K562 (cell line): ENCODE results near the gene MPHOSPH9. TPM values are rescaled to one million over a fixed set of nuclear protein-coding genes. Genes with fewer than 3 reads are reported as not detected.

Experiments used
- ATAC-seq: fragments of 200-7000 bp; cut with Tn5 transposase; 3 replicates; pipeline ENCODE4 v1.9.1; 2020; ENCODE audit warnings: moderate library complexity
- BruUV-seq: library from RNA; stranded (reverse); fragments of 400-500 nt; replicated peaks from 2 replicates; lab custom pipeline; 2021; lab: Mats Ljungman, UMichigan
- CTCF ChIA-PET: fragments of 300-600 bp; formaldehyde crosslinking; extraction: SDS; loops from one replicate; lab custom pipeline; 2021; ENCODE audit warnings: low intra/inter-chr PET ratio; lab: Yijun Ruan, JAX
- POLR2A ChIA-PET: fragments of 300-600, 350-650 bp; sonication (Branson Sonifier 250); formaldehyde crosslinking; extraction: SDS; loops from one replicate; lab custom pipeline; 2021; ENCODE audit warnings: antibody characterized with exemption, inconsistent platforms; lab: Yijun Ruan, JAX
- DNase-seq, 4 experiments: peaks; one replicate each; pipeline versions ENCODE4 v3.0.0 to v3.0.0-alpha.2; 2011 to 2018; ENCODE audit warnings: low spot score in 3 of 4, mixed read lengths in 3 of 4; ENCODE audit errors: extremely low read depth in 1 of 4
- FAIRE-seq: peaks from 2 replicates; lab custom pipeline; 2011; peaks lifted over from hg19 to GRCh38; lab: Jason Lieb, UNC
- H2AFZ ChIP-seq: 2 replicates; pipeline ENCODE4 v1.6.0; 2011; ENCODE audit warnings: low read depth, low read length, control low read depth, inconsistent platforms
- H3K27ac ChIP-seq: fragments of 200-600 bp; 3 replicates; pipeline ENCODE4 v1.8.0; 2011; ENCODE audit warnings: low read depth, mild to moderate bottlenecking, control low read depth, inconsistent platforms, low read length, moderate library complexity, mixed read lengths; ENCODE audit errors: extremely low read depth
- H3K27me3 ChIP-seq, 2 experiments: fragments of 300-600 bp in 1 of 2; 2 replicates in 1 of 2; 3 replicates in 1 of 2; pipeline versions ENCODE4 v1.6.0 to v1.8.0; 2011; ENCODE audit warnings: inconsistent platforms in 2 of 2, low read length in 2 of 2, mild to moderate bottlenecking in 1 of 2, mixed read lengths in 1 of 2, moderate library complexity in 1 of 2; ENCODE audit not compliant: control insufficient read depth in 2 of 2, insufficient read depth in 2 of 2
- H3K36me3 ChIP-seq: fragments of 300-600 bp; 3 replicates; pipeline ENCODE4 v1.8.0; 2011; ENCODE audit warnings: mild to moderate bottlenecking, low read length, inconsistent platforms; ENCODE audit not compliant: control insufficient read depth, insufficient read depth
- H3K4me1 ChIP-seq, 2 experiments: fragments of 200-600 bp in 1 of 2; replicated peaks in 1 of 2; 2 replicates in 1 of 2; 3 replicates in 1 of 2; pipeline versions ENCODE4 v1.5.1 to v1.8.0; 2011; ENCODE audit warnings: inconsistent platforms in 2 of 2, low read length in 2 of 2, mild to moderate bottlenecking in 1 of 2, mixed read lengths in 1 of 2, moderate library complexity in 1 of 2; ENCODE audit not compliant: control insufficient read depth in 2 of 2, insufficient read depth in 2 of 2
- H3K4me2 ChIP-seq: 2 replicates; pipeline ENCODE4 v1.6.1; 2011; ENCODE audit warnings: low read length, control low read depth, inconsistent platforms, mixed read lengths; ENCODE audit not compliant: insufficient read depth
- H3K4me3 ChIP-seq: fragments of 200-600 bp; sonication (generic), shearing (Covaris generic); 2 replicates; pipeline ENCODE4 v1.5.1; 2016; ENCODE audit warnings: control low read depth, inconsistent platforms
- H3K79me2 ChIP-seq: fragments of 200-600 bp; 3 replicates; pipeline ENCODE4 v1.8.0; 2011; ENCODE audit warnings: low read length, inconsistent platforms; ENCODE audit not compliant: control insufficient read depth, insufficient read depth
- H3K9ac ChIP-seq, 2 experiments: 2 replicates each; pipeline versions ENCODE4 v1.6.0 to v1.6.1; 2011; ENCODE audit warnings: low read depth in 2 of 2, low read length in 2 of 2, control low read depth in 1 of 2, inconsistent platforms in 1 of 2, mild to moderate bottlenecking in 1 of 2, mixed read lengths in 1 of 2; ENCODE audit not compliant: insufficient read depth in 1 of 2
- H3K9me1 ChIP-seq: one replicate; pipeline ENCODE4 v1.6.0; 2011; ENCODE audit warnings: inconsistent platforms, mild to moderate bottlenecking, low read length, moderate library complexity; ENCODE audit not compliant: control insufficient read depth, insufficient read depth
- H3K9me3 ChIP-seq: replicated peaks from 2 replicates; pipeline ENCODE4 v1.5.1; 2011; ENCODE audit warnings: low read depth, low read length, inconsistent platforms; ENCODE audit not compliant: control insufficient read depth, insufficient read depth
- H4K20me1 ChIP-seq: replicated peaks from 2 replicates; pipeline ENCODE4 v1.6.1; 2011; ENCODE audit warnings: low read length, inconsistent platforms, mixed read lengths; ENCODE audit not compliant: control insufficient read depth, insufficient read depth
- FOXK2 ChIP-seq, 2 experiments: fragments of 450-650 bp; IDR thresholded peaks in 1 of 2; conservative IDR thresholded peaks in 1 of 2; 2 replicates each; pipeline ENCODE4 v1.6.1; 2016; ENCODE audit warnings: low read depth in 2 of 2, mild to moderate bottlenecking in 1 of 2
- ZNF263 ChIP-seq: sonication (generic); formaldehyde crosslinking; IDR thresholded peaks from 2 replicates; pipeline ENCODE4 v1.8.0; 2022; ENCODE audit warnings: mild to moderate bottlenecking, missing genetic modification reagents, borderline replicate concordance
- ZNF766 ChIP-seq: fragments of 200-800 bp; sonication (Bioruptor generic); conservative IDR thresholded peaks from 2 replicates; pipeline ENCODE4 v1.6.1; 2016; ENCODE audit warnings: missing genetic modification characterization, missing compliant biosample characterization
- WGBS: fragments of 100-300 bp; shearing (Covaris generic); methylation state at CpG from one replicate; pipeline ENCODE4 v1.1.6; 2016; ENCODE audit warnings: low coverage, mixed read lengths; ENCODE audit not compliant: insufficient coverage; ENCODE audit errors: missing lambda C conversion rate; 5-methylcytosine and 5-hydroxymethylcytosine counted together
- in situ Hi-C: fragments of 300-500 bp; cut with MboI; formaldehyde crosslinking; loops from 4 replicates; pipeline ENCODE4 v1.15.0; 2018; ENCODE audit warnings: inconsistent platforms, mixed read lengths
- intact Hi-C: fragments of 100-400 bp; cut with micrococcal nuclease; formaldehyde crosslinking; loops from 2 replicates; pipeline ENCODE4 v1.14.2; 2022
- polyA plus RNA-seq, 8 experiments: library from polyadenylated mRNA; depleted of rRNA in 4 of 8; stranded (reverse) in 5 of 8; unstranded in 3 of 8; fragments of >200 nt; fragmentation: Nextera tagmentation in 2 of 8; fragmentation: Illumina TruSeq in 1 of 8; extraction: Ambion mirVana in 2 of 8; extraction: Trizol in 1 of 8; gene quantifications; 2 replicates each; pipeline versions ENCODE4 v1.2.1 to v1.2.3, GENCODE V29; 2011 to 2014; ENCODE audit warnings: inconsistent platforms in 1 of 8, missing spikeins in 1 of 8
- total RNA-seq, 7 experiments: library from RNA; depleted of rRNA in 6 of 7; stranded (reverse); fragments of >200 nt in 6 of 7; fragmentation: Illumina TruSeq in 2 of 7; extraction: Trizol in 2 of 7; gene quantifications; 2 replicates each; pipeline versions ENCODE4 v1.2.1 to v1.2.3, GENCODE V29; 2011 to 2021; ENCODE audit warnings: low replicate concordance in 1 of 7
- TF ChIP-seq, protein P1 (sequence below): fragments of 250-450 bp; sonication (Bioruptor Pico); IDR thresholded peaks from 2 replicates; pipeline ENCODE4 v1.9.0; 2021; ENCODE audit warnings: mild to moderate bottlenecking

MPHOSPH9 gene
- total and polyA plus RNA-seq, 9 of the 15 experiments (the other 6 are each of a cell fraction or from before 2014, with no cell fraction given): 14.2 to 103 (median 54.5) TPM

DNA sequence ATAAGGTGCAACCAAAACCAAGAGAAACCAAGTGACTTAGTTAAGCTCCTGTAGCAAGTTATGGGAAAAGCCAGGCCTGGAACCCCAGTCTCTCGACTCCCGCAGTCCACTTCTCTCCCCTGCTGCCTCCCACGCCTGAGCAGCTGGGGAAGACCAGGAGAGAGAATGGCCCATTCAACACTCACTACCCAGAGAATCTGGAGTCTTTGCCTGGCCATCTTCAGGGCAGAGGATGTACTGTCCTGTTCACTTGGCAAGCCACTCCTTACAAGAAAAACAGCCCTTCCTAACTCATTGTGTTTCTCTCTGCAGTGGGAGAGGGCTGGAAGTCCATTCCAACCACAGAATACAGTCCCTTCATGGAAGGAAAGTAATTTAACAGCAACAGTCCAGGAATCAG, 83.9 kb downstream of the MPHOSPH9 start:
- H3K4me2 ChIP-seq: peak overlapping the region; percentile 83
- peaks cover 26 to 30% of the 10 kb centered on the region in 2 experiments; a peak in 4 of 5 replicates for H3K4me1 ChIP-seq
- H3K9me3 ChIP-seq: no peaks in the 10 kb centered on the region
- H3K9ac ChIP-seq: peak overlapping the region in 1 of 2 experiments; percentile 28; a peak in 1 of 4 replicates
- peaks cover 18% of the 10 kb centered on the region; the same call in 2 of the 3 replicates for H3K79me2 ChIP-seq
- CTCF ChIA-PET: no interaction called here
- peaks cover 5% of the 10 kb centered on the region for H3K9me1 ChIP-seq
- no peak for FAIRE-seq
- H3K27me3 ChIP-seq: no peaks in the 10 kb centered on the region
- 0 out of 2 replicates have a peak, but pooled peaks have one; percentile 30 for TF ChIP-seq ZNF766 (CRISPR knock-in tag)
- TF ChIP-seq FOXK2 (conservative IDR thresholded peaks at IDR 0.05 in 1 of 2, IDR thresholded peaks at IDR 0.05 in 1 of 2; ENCODE audit: low read depth in 2 of 2): no peak
- H3K36me3 ChIP-seq: 0 out of 3 replicates have a peak, but pooled peaks cover 5% of the 10 kb centered on the region
- peaks cover 16% of the 10 kb centered on the region for H4K20me1 ChIP-seq
- 62% methylated on average over 3 of the region's 3 CpGs for WGBS
- no peak overlapping the region for H3K4me3 ChIP-seq
- POLR2A ChIA-PET: interaction anchor here (0.5 to 1.6 kb wide), 8 partner anchors 9 to 179 kb away, joined by 3 to 8 read pairs (median 4); partner anchors contain the start of gene OGFOD2
- intact Hi-C loops: loop anchor here (5.0 to 10.0 kb wide), 3 partner anchors 83 to 164 kb away; partner anchors contain the start of genes ARL6IP4, MPHOSPH9 and MTRFR
- no peak overlapping the region for H3K27ac ChIP-seq
- no peak overlapping the region for H2AFZ ChIP-seq
- no peak; the same call in 2 of the 3 replicates for ATAC-seq
- in situ Hi-C loops: no loop called here
- no TSS peak for BruUV-seq
- DNase-seq: peak in 1 of 4 experiments; percentile 21

DNA sequence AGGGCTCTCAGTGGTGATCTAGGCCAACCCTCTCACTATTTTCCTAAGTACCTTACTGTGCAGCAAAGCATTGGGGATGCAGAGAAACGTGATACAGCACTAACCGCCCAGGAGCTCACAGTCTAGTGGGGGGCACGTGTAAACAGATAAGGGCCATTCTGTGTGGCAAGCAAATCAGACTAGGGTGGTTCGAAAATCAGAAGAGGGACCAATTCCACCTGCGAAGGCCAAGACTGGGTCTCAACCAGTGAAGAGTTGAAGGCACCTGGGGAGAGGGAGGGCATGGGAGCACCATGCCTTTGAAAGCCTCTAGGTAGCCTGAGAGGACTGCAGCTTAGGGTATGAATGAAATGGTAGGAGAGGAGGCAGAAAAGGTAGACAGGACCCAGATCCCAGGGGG, 84.3 kb downstream of the MPHOSPH9 start:
- Histone ChIP-seq H3K9me3 (no peaks in the 10 kb centered on the region), H3K9ac (no peak overlapping the region), H3K9me1 (peaks cover 5% of the 10 kb centered on the region), H3K27me3 (no peaks in the 10 kb centered on the region), H2AFZ (no peak overlapping the region), H3K79me2 (peaks cover 18% of the 10 kb centered on the region; the same call in 2 of the 3 replicates), H3K4me2 (no peak overlapping the region), H3K4me3 (no peak overlapping the region), H4K20me1 (peaks cover 16% of the 10 kb centered on the region), H3K36me3 (0 out of 3 replicates have a peak, but pooled peaks cover 5% of the 10 kb centered on the region), H3K4me1 (peaks cover 26 to 30% of the 10 kb centered on the region in 2 experiments; a peak in 4 of 5 replicates), H3K27ac (no peak overlapping the region)
- in situ Hi-C loops (no loop called here), intact Hi-C loops (loop anchor here (5.0 to 10.0 kb wide), 3 partner anchors 84 to 164 kb away; partner anchors contain the start of genes ARL6IP4, MPHOSPH9 and MTRFR)
- POLR2A ChIA-PET: interaction anchor here (0.9 to 1.6 kb wide), 5 partner anchors 8 to 173 kb away, joined by 3 to 8 read pairs (median 4); partner anchors contain the start of gene OGFOD2
- DNase-seq (no peak), FAIRE-seq (no peak), ATAC-seq (no peak)
- TF ChIP-seq ZNF263 (CRISPR knock-in tag): 0 out of 2 replicates have a peak, but pooled peaks have one; percentile 19
- TF ChIP-seq, protein P1, sequence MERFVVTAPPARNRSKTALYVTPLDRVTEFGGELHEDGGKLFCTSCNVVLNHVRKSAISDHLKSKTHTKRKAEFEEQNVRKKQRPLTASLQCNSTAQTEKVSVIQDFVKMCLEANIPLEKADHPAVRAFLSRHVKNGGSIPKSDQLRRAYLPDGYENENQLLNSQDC: no peak
- WGBS: 50% methylated on average over 5 of the region's 5 CpGs
- CTCF ChIA-PET: no interaction called here
- no TSS peak for BruUV-seq
